Cardiac muscle cell (in vitro differentiated cells and primary cell): ENCODE measurements around the gene SUSD3. TPM values are rescaled to one million over a fixed set of nuclear protein-coding genes. Genes with fewer than 3 reads are reported as not detected.
A peak's percentile ranks its signal among the peaks of the same experiment; 100 is the strongest.

ENCODE experiments used
- DNase-seq, 2 donors: peaks; one replicate each; pipeline versions ENCODE4 v3.0.0 to v3.0.0-alpha.2; 2010 to 2017; ENCODE audit warnings: low read depth in 1 of 2, low spot score in 1 of 2
- H3K27ac ChIP-seq: fragments of 200-600 bp; sonication (generic); 2 replicates; pipeline ENCODE4 v1.5.1; 2016
- H3K27me3 ChIP-seq: fragments of 200-600 bp; sonication (generic); 2 replicates; pipeline ENCODE4 v1.6.0; 2016; ENCODE audit warnings: control low read depth
- H3K36me3 ChIP-seq: fragments of 200-600 bp; sonication (generic); 2 replicates; pipeline ENCODE4 v1.5.1; 2016; ENCODE audit warnings: control low read depth
- H3K4me1 ChIP-seq: fragments of 200-600 bp; sonication (generic); 2 replicates; pipeline ENCODE4 v1.8.1; 2017; ENCODE audit warnings: low read depth, mild to moderate bottlenecking, mixed run types
- H3K4me3 ChIP-seq: fragments of 200-600 bp; sonication (generic); 2 replicates; pipeline ENCODE4 v1.5.1; 2016; ENCODE audit warnings: mild to moderate bottlenecking
- H3K9me3 ChIP-seq: fragments of 200-600 bp; sonication (generic); 2 replicates; pipeline ENCODE4 v1.5.1; 2017; ENCODE audit warnings: low read depth, mild to moderate bottlenecking, control low read depth
- CTCF ChIP-seq: IDR thresholded peaks from 2 replicates; pipeline ENCODE4 v1.5.1; 2012; ENCODE audit warnings: low read depth, mild to moderate bottlenecking, low read length
- polyA plus RNA-seq: library from polyadenylated mRNA; unstranded; fragments of >200 nt; fragmentation: Nextera tagmentation; extraction: Ambion mirVana; gene quantifications from 2 replicates; pipeline ENCODE4 v1.2.1, GENCODE V29; 2016
- total RNA-seq: library from RNA; depleted of rRNA; stranded (reverse); fragments of >200 nt; gene quantifications from 2 replicates; pipeline ENCODE4 v1.2.3, GENCODE V29; 2016

SUSD3 gene
- total and polyA plus RNA-seq, 2 experiments from 2014 or later: not detected

- no peak for TF ChIP-seq CTCF
- no peak for DNase-seq
- no peaks in the 10 kb centered on the region for H3K4me1 ChIP-seq
- peaks cover 16% of the 10 kb centered on the region for H3K27me3 ChIP-seq
- no peak overlapping the region for H3K4me3 ChIP-seq
- no peaks in the 10 kb centered on the region for H3K9me3 ChIP-seq
- no peak overlapping the region for H3K27ac ChIP-seq
- no peaks in the 10 kb centered on the region for H3K36me3 ChIP-seq
Measured at GRCh38 chr9:93059715-93060578, 1.4 kb downstream of the SUSD3 start.

GRCh38 chr9:93060746-93061259 lies 2.3 kb downstream of the SUSD3 start:
- H3K36me3 ChIP-seq: no peaks in the 10 kb centered on the region
- no peak for TF ChIP-seq CTCF
- no peak overlapping the region for H3K4me3 ChIP-seq
- H3K27ac ChIP-seq: no peak overlapping the region
- no peaks in the 10 kb centered on the region for H3K9me3 ChIP-seq
- DNase-seq: peak in 1 of 2 donors; percentile 81
- H3K4me1 ChIP-seq: no peaks in the 10 kb centered on the region
- H3K27me3 ChIP-seq: peaks cover 16% of the 10 kb centered on the region

- TF ChIP-seq CTCF: no peak
- no peaks in the 10 kb centered on the region for H3K36me3 ChIP-seq
- H3K9me3 ChIP-seq: no peaks in the 10 kb centered on the region
- DNase-seq: peak in 1 of 2 donors; percentile 70
- no peak overlapping the region for H3K27ac ChIP-seq
- peaks cover 16% of the 10 kb centered on the region for H3K27me3 ChIP-seq
- no peaks in the 10 kb centered on the region for H3K4me1 ChIP-seq
- no peak overlapping the region for H3K4me3 ChIP-seq
Measured at GRCh38 chr9:93061260-93061751, 2.8 kb downstream of the SUSD3 start.

GRCh38 chr9:93061791-93062763 lies 3.6 kb downstream of the SUSD3 start:
- Histone ChIP-seq H3K27ac (no peak overlapping the region), H3K9me3 (no peaks in the 10 kb centered on the region), H3K27me3 (peaks cover 16% of the 10 kb centered on the region), H3K36me3 (no peaks in the 10 kb centered on the region), H3K4me1 (no peaks in the 10 kb centered on the region), H3K4me3 (no peak overlapping the region)
- DNase-seq: no peak
- TF ChIP-seq CTCF: no peak

- peaks cover 6% of the 10 kb centered on the region for H3K27me3 ChIP-seq
- no peak for DNase-seq
- no peaks in the 10 kb centered on the region for H3K36me3 ChIP-seq
Measured at GRCh38 chr9:93064392-93065134, 6.1 kb downstream of the SUSD3 start.

More at GRCh38 chr9:93064392-93065134, 6.1 kb downstream of the SUSD3 start:
- no peak overlapping the region for H3K27ac ChIP-seq
- H3K4me3 ChIP-seq: no peak overlapping the region
- H3K9me3 ChIP-seq: no peaks in the 10 kb centered on the region
- no peak for TF ChIP-seq CTCF
- H3K4me1 ChIP-seq: no peaks in the 10 kb centered on the region
